SK-N-SH (cell line): ENCODE data around the gene CTNND1. TPM values are rescaled to one million over a fixed set of nuclear protein-coding genes. Genes with fewer than 3 reads are reported as not detected.

Experiments
- CTCF ChIA-PET: fragments of 300-600, 350-600 bp; formaldehyde crosslinking; extraction: SDS; loops from one replicate; lab custom pipeline; 2021; lab: Yijun Ruan, JAX
- POLR2A ChIA-PET: fragments of 350-600 bp; sonication (Branson Sonifier 250); formaldehyde crosslinking; extraction: SDS; loops from one replicate; lab custom pipeline; 2020; ENCODE audit warnings: antibody characterized with exemption, inconsistent platforms; lab: Yijun Ruan, JAX
- DNase-seq: peaks from one replicate; pipeline ENCODE4 v3.0.0; 2012
- H2AFZ ChIP-seq: fragments of 200-600 bp; sonication (generic); 2 replicates; pipeline ENCODE4 v1.8.1; 2016; ENCODE audit warnings: antibody characterized with exemption, mild to moderate bottlenecking, low read depth
- H3F3A ChIP-seq: fragments of 200-600 bp; sonication (generic); replicated peaks from 2 replicates; pipeline ENCODE3; 2016; ENCODE audit warnings: antibody characterized with exemption, mild to moderate bottlenecking; ENCODE audit not compliant: insufficient read depth
- H3K27ac ChIP-seq, 2 experiments: fragments of 200-500 bp in 1 of 2; fragments of 200-600 bp in 1 of 2; sonication (Bioruptor generic) in 1 of 2; sonication (generic), shearing (Covaris generic) in 1 of 2; 2 replicates each; pipeline versions ENCODE4 v1.5.1 to v1.6.1; 2014 to 2016; ENCODE audit warnings: low read depth in 2 of 2, inconsistent platforms in 1 of 2, low read length in 1 of 2, mild to moderate bottlenecking in 1 of 2, mixed read lengths in 1 of 2
- H3K27me3 ChIP-seq: fragments of 200-600 bp; sonication (generic), shearing (Covaris generic); 2 replicates; pipeline ENCODE4 v1.6.1; 2016; ENCODE audit warnings: mixed run types; ENCODE audit not compliant: insufficient read depth
- H3K36me3 ChIP-seq, 2 experiments: fragments of 200-500 bp in 1 of 2; fragments of 200-600 bp in 1 of 2; sonication (Bioruptor generic) in 1 of 2; sonication (generic) in 1 of 2; replicated peaks in 1 of 2; 2 replicates each; pipeline versions ENCODE3 to v1.5.1; 2014 to 2016; ENCODE audit warnings: low read length in 1 of 2, mild to moderate bottlenecking in 1 of 2; ENCODE audit not compliant: insufficient read depth in 2 of 2, control insufficient read depth in 1 of 2
- H3K4me1 ChIP-seq, 2 experiments: fragments of 200-500 bp in 1 of 2; fragments of 200-600 bp in 1 of 2; sonication (Bioruptor generic) in 1 of 2; sonication (generic), shearing (Covaris generic) in 1 of 2; 2 replicates each; pipeline versions ENCODE4 v1.5.1 to v1.6.1; 2014 to 2016; ENCODE audit warnings: low read depth in 1 of 2, low read length in 1 of 2, mixed run types in 1 of 2; ENCODE audit not compliant: insufficient read depth in 2 of 2, control insufficient read depth in 1 of 2
- H3K4me2 ChIP-seq: fragments of 200-600 bp; sonication (generic), shearing (Covaris generic); 2 replicates; pipeline ENCODE4 v1.6.1; 2017; ENCODE audit warnings: mixed run types
- H3K4me3 ChIP-seq, 2 experiments: fragments of 200-500 bp in 1 of 2; fragments of 200-600 bp in 1 of 2; sonication (Bioruptor generic) in 1 of 2; sonication (generic), shearing (Covaris generic) in 1 of 2; 2 replicates each; pipeline versions ENCODE4 v1.5.1 to v1.8.1; 2014 to 2016; ENCODE audit warnings: low read depth in 2 of 2, inconsistent platforms in 1 of 2, low read length in 1 of 2, mild to moderate bottlenecking in 1 of 2, mixed read lengths in 1 of 2, moderate library complexity in 1 of 2
- H3K79me2 ChIP-seq: fragments of 200-600 bp; sonication (generic); 2 replicates; pipeline ENCODE4 v1.8.1; 2017; ENCODE audit warnings: mild to moderate bottlenecking; ENCODE audit not compliant: insufficient read depth
- H3K9ac ChIP-seq: fragments of 200-600 bp; sonication (generic); 2 replicates; pipeline ENCODE4 v1.6.1; 2017; ENCODE audit warnings: mixed run types
- H3K9me2 ChIP-seq: fragments of 200-600 bp; sonication (generic); 2 replicates; pipeline ENCODE4 v1.6.1; 2017; ENCODE audit warnings: mixed run types
- H3K9me3 ChIP-seq: fragments of 200-600 bp; sonication (generic); 2 replicates; pipeline ENCODE4 v1.6.1; 2017; ENCODE audit warnings: mixed run types, mild to moderate bottlenecking, moderate library complexity
- H4K20me1 ChIP-seq: fragments of 200-600 bp; sonication (generic); 2 replicates; pipeline ENCODE4 v1.6.1; 2017; ENCODE audit warnings: mild to moderate bottlenecking, mixed run types; ENCODE audit not compliant: insufficient read depth
- CHD2 ChIP-seq: fragments of 150-350 bp; IDR thresholded peaks from 2 replicates; pipeline ENCODE4 v1.6.1; 2018; ENCODE audit warnings: low read length; ENCODE audit not compliant: partially characterized antibody
- FOSL2 ChIP-seq: IDR thresholded peaks from 2 replicates; pipeline ENCODE4 v1.4.0; 2012; ENCODE audit warnings: low read depth, mild to moderate bottlenecking, moderate library complexity, borderline replicate concordance
- FOXM1 ChIP-seq: IDR thresholded peaks from 2 replicates; pipeline ENCODE4 v1.4.0; 2012; ENCODE audit warnings: low read depth, mild to moderate bottlenecking
- GATA2 ChIP-seq: sonication (generic); formaldehyde crosslinking; IDR thresholded peaks from 2 replicates; pipeline ENCODE4 v1.5.0; 2020; ENCODE audit warnings: mild to moderate bottlenecking, missing genetic modification reagents
- IRF3 ChIP-seq: fragments of 150-350 bp; IDR thresholded peaks from 2 replicates; pipeline ENCODE4 v1.6.1; 2016; ENCODE audit warnings: mild to moderate bottlenecking, low read depth, low read length
- POLR2AphosphoS5 ChIP-seq: IDR thresholded peaks from 2 replicates; pipeline ENCODE4 v1.6.1; 2012; ENCODE audit warnings: low read depth, low read length
- RXRA ChIP-seq: IDR thresholded peaks from 2 replicates; pipeline ENCODE4 v1.4.0; 2012; ENCODE audit warnings: low read depth, mild to moderate bottlenecking, borderline replicate concordance
- TAF1 ChIP-seq: IDR thresholded peaks from 2 replicates; pipeline ENCODE4 v1.6.1; 2012; ENCODE audit warnings: low read depth, mild to moderate bottlenecking, low read length, moderate library complexity, borderline replicate concordance
- TCF12 ChIP-seq: IDR thresholded peaks from 2 replicates; pipeline ENCODE4 v1.4.0; 2012
- YY1 ChIP-seq: IDR thresholded peaks from 2 replicates; pipeline ENCODE4 v1.4.0; 2012; ENCODE audit warnings: low read depth, mild to moderate bottlenecking
- ZBTB33 ChIP-seq: IDR thresholded peaks from 2 replicates; pipeline ENCODE4 v1.4.0; 2012; ENCODE audit warnings: low read depth, borderline replicate concordance
- WGBS: methylation state at CpG from one replicate; pipeline ENCODE4 v1.1.6; 2017; ENCODE audit warnings: low lambda C conversion rate; 5-methylcytosine and 5-hydroxymethylcytosine counted together
- polyA plus RNA-seq, 3 experiments: library from polyadenylated mRNA; depleted of rRNA; stranded (reverse); fragments of >200 nt; gene quantifications; 2 replicates each; pipeline ENCODE4 v1.2.3, GENCODE V29; 2012
- TF ChIP-seq, protein P1 (sequence below): IDR thresholded peaks from 2 replicates; pipeline ENCODE4 v1.4.0; 2012; ENCODE audit warnings: low read depth, borderline replicate concordance
- TF ChIP-seq, protein P2 (sequence below): IDR thresholded peaks from 2 replicates; pipeline ENCODE4; 2012

Gene CTNND1
- polyA plus RNA-seq, 1 of the 3 experiments (the other 2 are of a cell fraction): 39.4 TPM

- Histone ChIP-seq H2AFZ (no peak overlapping the region), H3K36me3 (peaks cover 21 to 35% of the 10 kb centered on the region in 2 experiments), H3K79me2 (peaks cover 23% of the 10 kb centered on the region), H3K27me3 (no peaks in the 10 kb centered on the region), H3K4me2 (no peak overlapping the region), H3K27ac (no peak overlapping the region), H3K4me1 (peaks cover 0 to 7% of the 10 kb centered on the region in 2 experiments; a peak in 3 of 4 replicates), H3K4me3 (no peak overlapping the region)
- no peak for DNase-seq
- TF ChIP-seq TAF1: no peak
- TF ChIP-seq, all 33 proteins: peak for 0
- no peak overlapping the region for H3K9ac ChIP-seq
- no peaks in the 10 kb centered on the region for H3K9me2 ChIP-seq
- peaks cover 17% of the 10 kb centered on the region for H3F3A ChIP-seq
- WGBS: 97% methylated on average over 5 of the region's 5 CpGs
- CTCF ChIA-PET: interaction anchor here (13.2 kb wide), 1 partner anchor 56 kb away, joined by 142 read pairs; no protein-coding TSS in a partner anchor
- POLR2A ChIA-PET: no interaction called here
- H4K20me1 ChIP-seq: no peaks in the 10 kb centered on the region
- no peaks in the 10 kb centered on the region for H3K9me3 ChIP-seq
These were observed 16.4 kb upstream of the CTNND1 start for GRCh38 chr11:57745206-57745605.

DNA sequence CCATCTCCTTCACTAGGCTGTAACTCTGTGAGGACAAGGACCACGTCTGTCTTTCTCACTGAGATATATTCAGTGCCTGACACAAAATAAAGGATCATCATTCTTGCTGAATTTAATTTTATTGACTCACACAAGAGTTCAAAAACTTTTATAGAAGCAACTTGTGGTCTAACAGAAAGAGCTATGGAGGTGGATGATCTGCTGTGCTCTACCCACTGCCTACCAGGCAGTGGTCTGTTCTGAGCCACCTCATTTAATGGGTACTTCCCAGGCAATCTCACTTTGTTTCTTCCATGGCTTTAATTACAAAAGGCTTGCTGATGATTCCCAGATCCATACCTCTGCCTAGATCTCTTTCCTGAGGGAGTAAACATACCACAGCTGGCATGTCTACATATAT is 14.7 kb upstream of the CTNND1 start:
- POLR2A ChIA-PET: interaction anchor here (0.7 to 0.8 kb wide), 2 partner anchors 14 to 438 kb away, joined by 5 to 6 read pairs; partner anchors contain the start of gene CTNND1
- 90% methylated on average over 1 of the region's 1 CpG for whole genome bisulfite sequencing

GRCh38 chr11:57751176-57751575 is 10.4 kb upstream of the CTNND1 start:
- H3F3A ChIP-seq: peaks cover 11% of the 10 kb centered on the region
- H4K20me1 ChIP-seq: no peaks in the 10 kb centered on the region
- H3K9me3 ChIP-seq: no peaks in the 10 kb centered on the region
- H3K4me1 ChIP-seq: no peaks in the 10 kb centered on the region
- H3K9ac ChIP-seq: no peak overlapping the region
- H3K27ac ChIP-seq: no peak overlapping the region
- H3K4me2 ChIP-seq: no peak overlapping the region
- H2AFZ ChIP-seq: no peak overlapping the region
- no peaks in the 10 kb centered on the region for H3K27me3 ChIP-seq
- ChIA-PET CTCF (interaction anchor here (0.7 to 13.2 kb wide), 10 partner anchors 8 to 762 kb away, joined by 3 to 142 read pairs (median 3); no protein-coding TSS in a partner anchor), POLR2A (interaction anchor here (1.7 to 2.2 kb wide), 2 partner anchors 10 to 49 kb away, joined by 5 to 12 read pairs; partner anchors contain the start of gene SELENOH)
- no peak for DNase-seq
- H3K79me2 ChIP-seq: no peaks in the 10 kb centered on the region
- H3K36me3 ChIP-seq: peaks cover 0 to 8% of the 10 kb centered on the region in 2 experiments
- no peak overlapping the region for H3K4me3 ChIP-seq
- no peaks in the 10 kb centered on the region for H3K9me2 ChIP-seq
- TF ChIP-seq ZBTB33 (no peak), RXRA (no peak), POLR2AphosphoS5 (no peak), IRF3 (no peak), YY1 (no peak), CHD2 (no peak), FOXM1 (no peak), TCF12 (no peak), FOSL2 (no peak)
- TF ChIP-seq, protein P1, sequence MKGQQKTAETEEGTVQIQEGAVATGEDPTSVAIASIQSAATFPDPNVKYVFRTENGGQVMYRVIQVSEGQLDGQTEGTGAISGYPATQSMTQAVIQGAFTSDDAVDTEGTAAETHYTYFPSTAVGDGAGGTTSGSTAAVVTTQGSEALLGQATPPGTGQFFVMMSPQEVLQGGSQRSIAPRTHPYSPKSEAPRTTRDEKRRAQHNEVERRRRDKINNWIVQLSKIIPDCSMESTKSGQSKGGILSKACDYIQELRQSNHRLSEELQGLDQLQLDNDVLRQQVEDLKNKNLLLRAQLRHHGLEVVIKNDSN: no peak

More for the DNA sequence above, 14.7 kb upstream of the CTNND1 start:
- Histone ChIP-seq H4K20me1 (no peaks in the 10 kb centered on the region), H3K9ac (no peak overlapping the region), H3K9me3 (no peaks in the 10 kb centered on the region), H3K27ac (no peak overlapping the region), H3K4me1 (peaks cover 0 to 7% of the 10 kb centered on the region in 2 experiments; a peak in 3 of 4 replicates), H2AFZ (no peak overlapping the region)
- CTCF ChIA-PET: interaction anchor here (1.0 to 13.2 kb wide), 2 partner anchors 25 to 55 kb away, joined by 3 to 142 read pairs; no protein-coding TSS in a partner anchor
- TF ChIP-seq YY1 (no peak), RXRA (no peak), TCF12 (no peak), GATA2 (no peak)
- TF ChIP-seq, protein P1: no peak
- TF ChIP-seq, protein P2, sequence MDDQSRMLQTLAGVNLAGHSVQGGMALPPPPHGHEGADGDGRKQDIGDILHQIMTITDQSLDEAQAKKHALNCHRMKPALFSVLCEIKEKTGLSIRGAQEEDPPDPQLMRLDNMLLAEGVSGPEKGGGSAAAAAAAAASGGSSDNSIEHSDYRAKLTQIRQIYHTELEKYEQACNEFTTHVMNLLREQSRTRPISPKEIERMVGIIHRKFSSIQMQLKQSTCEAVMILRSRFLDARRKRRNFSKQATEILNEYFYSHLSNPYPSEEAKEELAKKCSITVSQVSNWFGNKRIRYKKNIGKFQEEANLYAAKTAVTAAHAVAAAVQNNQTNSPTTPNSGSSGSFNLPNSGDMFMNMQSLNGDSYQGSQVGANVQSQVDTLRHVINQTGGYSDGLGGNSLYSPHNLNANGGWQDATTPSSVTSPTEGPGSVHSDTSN: no peak
- TF ChIP-seq, all 33 proteins: peak for 0
- no peaks in the 10 kb centered on the region for H3K27me3 ChIP-seq
- no peaks in the 10 kb centered on the region for H3K9me2 ChIP-seq
- H3K36me3 ChIP-seq: peaks cover 21 to 35% of the 10 kb centered on the region in 2 experiments
- no peak for DNase-seq
- H3F3A ChIP-seq: peaks cover 14% of the 10 kb centered on the region
- peaks cover 19% of the 10 kb centered on the region for H3K79me2 ChIP-seq
- H3K4me3 ChIP-seq: no peak overlapping the region
- no peak overlapping the region for H3K4me2 ChIP-seq
